SH-SY5Y (cell line): ENCODE data around the gene MGME1.

Experiments
- GATA2 ChIP-seq: IDR thresholded peaks from 2 replicates; pipeline ENCODE4 v1.6.1; 2011; ENCODE audit warnings: mild to moderate bottlenecking, low read depth, low read length
- GATA3 ChIP-seq: IDR thresholded peaks from 2 replicates; pipeline ENCODE4 v1.6.1; 2011; ENCODE audit warnings: low read depth, mild to moderate bottlenecking, low read length, moderate library complexity

DNA sequence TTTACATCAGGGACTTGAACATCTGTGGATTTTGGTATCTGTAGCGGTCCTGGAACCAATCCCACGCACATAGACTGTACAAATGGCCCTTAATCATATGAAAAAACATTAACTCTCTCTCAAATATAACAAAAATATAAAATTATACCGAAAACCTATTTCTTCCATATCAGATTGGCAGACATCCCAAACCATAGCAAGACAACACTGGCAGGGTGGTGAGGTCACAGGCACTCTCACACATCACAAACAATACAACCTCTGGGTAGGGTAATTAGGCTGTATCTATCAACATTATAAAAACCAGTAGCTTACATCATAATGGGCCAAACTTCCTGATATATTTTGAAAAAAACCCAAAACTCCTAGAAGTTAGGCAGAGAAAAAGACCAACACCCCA is 48.0 kb downstream of the MGME1 start:
- TF ChIP-seq GATA3, result 0 out of 2 replicates have a peak, but pooled peaks have one; percentile 29
- peak; percentile 68; the same call in 1 of the 2 replicates for TF ChIP-seq GATA2
